Measurements from ENCODE around the gene HPX. TPM values are rescaled to one million over a fixed set of nuclear protein-coding genes. Genes with fewer than 3 reads are reported as not detected.

Gene HPX
- polyA plus RNA-seq, 3 donors = 0.40 TPM; not detected in 2

DNA sequence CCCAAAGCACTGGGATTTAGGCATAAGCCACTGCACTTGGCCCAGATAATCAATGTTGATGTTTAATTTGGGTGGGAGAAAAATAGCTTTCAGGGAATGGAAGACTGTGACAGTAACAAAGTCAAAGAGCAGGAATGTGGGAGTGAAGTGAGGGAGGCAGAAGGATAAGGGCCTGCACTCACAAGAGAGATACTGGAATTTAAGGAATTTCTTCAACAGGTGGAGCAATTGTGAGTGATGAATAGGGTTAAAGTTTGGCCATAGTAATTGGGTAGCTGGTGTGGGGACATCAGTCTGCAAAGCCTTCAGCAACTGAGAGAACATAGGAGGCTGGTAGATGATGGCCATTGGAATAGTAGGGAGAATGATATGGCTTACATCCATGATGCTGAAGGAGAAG is 13.3 kb downstream of the HPX start:
- Mint-ChIP-seq H3K9me3 (no peaks in the 10 kb centered on the region), H3K27ac (no peak overlapping the region), H3K27me3 (ENCODE audit: low read depth in 3 of 3) (peaks cover 14 to 29% (median 25%) of the 10 kb centered on the region in 3 donors), H3K4me3 (peak overlapping the region in 1 of 2 donors; percentile 9), H3K36me3 (no peaks in the 10 kb centered on the region), H3K4me1 (no peaks in the 10 kb centered on the region)
- DNase-seq = no peak
- Histone ChIP-seq H3K4me3 (replicated peaks in 1 of 3; ENCODE audit: low read depth in 2 of 3, low read length in 3 of 3) (no peak overlapping the region), H3K4me1 (ENCODE audit: control insufficient read depth in 1 of 2, insufficient read depth in 2 of 2, low read length in 2 of 2) (no peaks in the 10 kb centered on the region), H3K27ac (ENCODE audit: low read depth in 1 of 2, low read length in 2 of 2) (no peak overlapping the region), H3K9ac (ENCODE audit: insufficient read depth, low read length, poor library complexity, severe bottlenecking) (no peak overlapping the region), H3K4me2 (replicated peaks; ENCODE audit: extremely low read depth, low read length, poor library complexity, severe bottlenecking) (no peak overlapping the region), H3K36me3 (replicated peaks in 1 of 2; ENCODE audit: control insufficient read depth in 1 of 2, insufficient read depth in 2 of 2, low read length in 2 of 2) (no peaks in the 10 kb centered on the region), H3K27me3 (ENCODE audit: control insufficient read depth in 2 of 2, insufficient read depth in 2 of 2, low read length in 2 of 2) (peaks cover 22 to 24% of the 10 kb centered on the region in 2 donors), H2AFZ (ENCODE audit: insufficient read depth, low read depth, low read length, poor library complexity, severe bottlenecking) (no peak overlapping the region), H3K79me2 (ENCODE audit: insufficient read depth, low read length) (no peaks in the 10 kb centered on the region), H4K20me1 (ENCODE audit: insufficient read depth, low read length) (no peaks in the 10 kb centered on the region), H3K9me3 (replicated peaks in 1 of 2; ENCODE audit: control insufficient read depth in 1 of 2, insufficient read depth in 1 of 2, low read length in 2 of 2) (no peaks in the 10 kb centered on the region)
- TF ChIP-seq, protein P1, sequence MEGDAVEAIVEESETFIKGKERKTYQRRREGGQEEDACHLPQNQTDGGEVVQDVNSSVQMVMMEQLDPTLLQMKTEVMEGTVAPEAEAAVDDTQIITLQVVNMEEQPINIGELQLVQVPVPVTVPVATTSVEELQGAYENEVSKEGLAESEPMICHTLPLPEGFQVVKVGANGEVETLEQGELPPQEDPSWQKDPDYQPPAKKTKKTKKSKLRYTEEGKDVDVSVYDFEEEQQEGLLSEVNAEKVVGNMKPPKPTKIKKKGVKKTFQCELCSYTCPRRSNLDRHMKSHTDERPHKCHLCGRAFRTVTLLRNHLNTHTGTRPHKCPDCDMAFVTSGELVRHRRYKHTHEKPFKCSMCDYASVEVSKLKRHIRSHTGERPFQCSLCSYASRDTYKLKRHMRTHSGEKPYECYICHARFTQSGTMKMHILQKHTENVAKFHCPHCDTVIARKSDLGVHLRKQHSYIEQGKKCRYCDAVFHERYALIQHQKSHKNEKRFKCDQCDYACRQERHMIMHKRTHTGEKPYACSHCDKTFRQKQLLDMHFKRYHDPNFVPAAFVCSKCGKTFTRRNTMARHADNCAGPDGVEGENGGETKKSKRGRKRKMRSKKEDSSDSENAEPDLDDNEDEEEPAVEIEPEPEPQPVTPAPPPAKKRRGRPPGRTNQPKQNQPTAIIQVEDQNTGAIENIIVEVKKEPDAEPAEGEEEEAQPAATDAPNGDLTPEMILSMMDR (IDR thresholded peaks at IDR 0.05) = no peak
- intact Hi-C loops (cut with micrococcal nuclease) = no loop called here

DNA sequence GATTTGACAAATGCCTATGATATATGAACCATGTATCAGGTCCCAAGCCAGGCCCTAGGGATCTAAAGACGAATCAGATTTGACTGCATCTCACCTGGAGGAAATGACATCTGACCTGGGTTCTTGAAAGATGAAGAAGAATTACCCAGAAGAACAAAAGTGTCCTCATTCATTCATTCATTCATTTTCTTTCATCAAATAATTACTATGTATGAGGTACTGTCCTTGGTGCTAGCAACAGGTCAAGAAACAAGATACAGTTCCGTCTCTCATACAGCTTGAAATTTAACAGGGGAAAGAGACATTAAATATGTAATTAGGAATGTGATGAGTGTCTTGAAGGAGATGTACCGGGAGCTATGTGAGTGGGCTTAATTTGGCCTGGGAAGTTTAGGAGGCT is 20.1 kb downstream of the HPX start:
- no peaks in the 10 kb centered on the region for H3K9me3 ChIP-seq (replicated peaks in 1 of 2; ENCODE audit: control insufficient read depth in 1 of 2, insufficient read depth in 1 of 2, low read length in 2 of 2)
- Mint-ChIP-seq H3K36me3 (peaks cover 0 to 5% of the 10 kb centered on the region in 2 donors), H3K9me3 (peaks cover 0 to 4% (median 0%) of the 10 kb centered on the region in 7 donors), H3K4me3 (peak overlapping the region in 1 of 2 donors; percentile 21), H3K4me1 (peaks cover 5% of the 10 kb centered on the region), H3K27ac (no peak overlapping the region), H3K27me3 (ENCODE audit: low read depth in 3 of 3) (peaks cover 37 to 55% (median 50%) of the 10 kb centered on the region in 3 donors)
- H2AFZ ChIP-seq (ENCODE audit: insufficient read depth, low read depth, low read length, poor library complexity, severe bottlenecking) = no peak overlapping the region
- H3K36me3 ChIP-seq (replicated peaks in 1 of 2; ENCODE audit: control insufficient read depth in 1 of 2, insufficient read depth in 2 of 2, low read length in 2 of 2) = no peaks in the 10 kb centered on the region
- H3K4me1 ChIP-seq (ENCODE audit: control insufficient read depth in 1 of 2, insufficient read depth in 2 of 2, low read length in 2 of 2) = peaks cover 12 to 22% of the 10 kb centered on the region in 2 donors
- no peak overlapping the region for H3K4me3 ChIP-seq (replicated peaks in 1 of 3; ENCODE audit: low read depth in 2 of 3, low read length in 3 of 3)
- H3K27me3 ChIP-seq (ENCODE audit: control insufficient read depth in 2 of 2, insufficient read depth in 2 of 2, low read length in 2 of 2) = peaks cover 48 to 60% of the 10 kb centered on the region in 2 donors
- TF ChIP-seq, protein P1 (IDR thresholded peaks at IDR 0.05) = no peak
- intact Hi-C loops (cut with micrococcal nuclease) = no loop called here
- no peak overlapping the region for H3K9ac ChIP-seq (ENCODE audit: insufficient read depth, low read length, poor library complexity, severe bottlenecking)
- H3K27ac ChIP-seq (ENCODE audit: low read depth in 1 of 2, low read length in 2 of 2) = no peak overlapping the region
- WGBS (ENCODE audit: insufficient coverage) = 100% methylated on average over 1 of the region's 3 CpGs
- H3K79me2 ChIP-seq (ENCODE audit: insufficient read depth, low read length) = no peaks in the 10 kb centered on the region
- H3K4me2 ChIP-seq (replicated peaks; ENCODE audit: extremely low read depth, low read length, poor library complexity, severe bottlenecking) = no peak overlapping the region
- H4K20me1 ChIP-seq (ENCODE audit: insufficient read depth, low read length) = no peaks in the 10 kb centered on the region
- DNase-seq = no peak

Measured in CD14-positive monocyte (primary cell).